Measurements from ENCODE around the gene PDZK1IP1.

Gene PDZK1IP1

GRCh38 chr1:47179988-47180563, 9.8 kb downstream of the PDZK1IP1 start:
- no peak overlapping the region for H3K4me3 ChIP-seq (replicated peaks; ENCODE audit: low read depth, low read length)
- DNase-seq (ENCODE audit: low read depth), result no peak
- TF ChIP-seq CTCF (IDR thresholded peaks at IDR 0.05; ENCODE audit: low read length, missing control alignments), result no peak

- peak; percentile 92 for TF ChIP-seq CTCF (IDR thresholded peaks at IDR 0.05; ENCODE audit: low read length, missing control alignments)
- peak overlapping the region; percentile 36 for H3K4me3 ChIP-seq (replicated peaks; ENCODE audit: low read depth, low read length)
- DNase-seq (ENCODE audit: low read depth), result peak; percentile 97
Measured at GRCh38 chr1:47179017-47179987, 10.5 kb downstream of the PDZK1IP1 start.

GRCh38 chr1:47178654-47179016, 11.2 kb downstream of the PDZK1IP1 start:
- DNase-seq (ENCODE audit: low read depth), result no peak
- TF ChIP-seq CTCF (IDR thresholded peaks at IDR 0.05; ENCODE audit: low read length, missing control alignments), result no peak
- H3K4me3 ChIP-seq (replicated peaks; ENCODE audit: low read depth, low read length), result peak overlapping the region; percentile 36

GRCh38 chr1:47178020-47178419, 11.8 kb downstream of the PDZK1IP1 start:
- H3K4me3 ChIP-seq (replicated peaks; ENCODE audit: low read depth, low read length), result no peak overlapping the region
- DNase-seq (ENCODE audit: low read depth), result no peak
- no peak for TF ChIP-seq CTCF (IDR thresholded peaks at IDR 0.05; ENCODE audit: low read length, missing control alignments)

- peak; percentile 78 for DNase-seq (ENCODE audit: low read depth)
- TF ChIP-seq CTCF (IDR thresholded peaks at IDR 0.05; ENCODE audit: low read length, missing control alignments), result peak; percentile 100
- no peak overlapping the region for H3K4me3 ChIP-seq (replicated peaks; ENCODE audit: low read depth, low read length)
Measured at GRCh38 chr1:47175227-47175934, 14.5 kb downstream of the PDZK1IP1 start.

- no peak for DNase-seq (ENCODE audit: low read depth)
- no peak for TF ChIP-seq CTCF (IDR thresholded peaks at IDR 0.05; ENCODE audit: low read length, missing control alignments)
Measured at GRCh38 chr1:47174656-47175020, 15.2 kb downstream of the PDZK1IP1 start.

More at GRCh38 chr1:47174656-47175020, 15.2 kb downstream of the PDZK1IP1 start:
- H3K4me3 ChIP-seq (replicated peaks; ENCODE audit: low read depth, low read length), result no peak overlapping the region
